SU-DHL-6 (cell line): ENCODE data around the gene CYBA.

Experiments
- EZH2phosphoT487 ChIP-seq: fragments of 200-600 bp; sonication (generic), shearing (Covaris generic); conservative IDR thresholded peaks from 2 replicates; pipeline ENCODE4 v1.6.1; 2018; ENCODE audit warnings: mild to moderate bottlenecking, antibody characterized with exemption, low read length, moderate library complexity, mixed read lengths
- TF ChIP-seq, protein P1 (sequence below): fragments of 200-600 bp; sonication (generic); IDR thresholded peaks from one replicate; pipeline ENCODE4 v1.5.1; 2017; ENCODE audit warnings: antibody characterized with exemption, mild to moderate bottlenecking, low read length, moderate library complexity; ENCODE audit not compliant: insufficient read depth, poor library complexity, severe bottlenecking

- TF ChIP-seq, protein P1, sequence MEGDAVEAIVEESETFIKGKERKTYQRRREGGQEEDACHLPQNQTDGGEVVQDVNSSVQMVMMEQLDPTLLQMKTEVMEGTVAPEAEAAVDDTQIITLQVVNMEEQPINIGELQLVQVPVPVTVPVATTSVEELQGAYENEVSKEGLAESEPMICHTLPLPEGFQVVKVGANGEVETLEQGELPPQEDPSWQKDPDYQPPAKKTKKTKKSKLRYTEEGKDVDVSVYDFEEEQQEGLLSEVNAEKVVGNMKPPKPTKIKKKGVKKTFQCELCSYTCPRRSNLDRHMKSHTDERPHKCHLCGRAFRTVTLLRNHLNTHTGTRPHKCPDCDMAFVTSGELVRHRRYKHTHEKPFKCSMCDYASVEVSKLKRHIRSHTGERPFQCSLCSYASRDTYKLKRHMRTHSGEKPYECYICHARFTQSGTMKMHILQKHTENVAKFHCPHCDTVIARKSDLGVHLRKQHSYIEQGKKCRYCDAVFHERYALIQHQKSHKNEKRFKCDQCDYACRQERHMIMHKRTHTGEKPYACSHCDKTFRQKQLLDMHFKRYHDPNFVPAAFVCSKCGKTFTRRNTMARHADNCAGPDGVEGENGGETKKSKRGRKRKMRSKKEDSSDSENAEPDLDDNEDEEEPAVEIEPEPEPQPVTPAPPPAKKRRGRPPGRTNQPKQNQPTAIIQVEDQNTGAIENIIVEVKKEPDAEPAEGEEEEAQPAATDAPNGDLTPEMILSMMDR: no peak
- no peak for TF ChIP-seq EZH2phosphoT487
These were observed 37.6 kb downstream of the CYBA start for GRCh38 chr16:88613293-88613692.
